ENCODE results near the gene STAT3.

GRCh38 chr17:42378359-42378958 is 9.8 kb downstream of the STAT3 start:
- TF ChIP-seq YY1 (IDR thresholded peaks at IDR 0.05; ENCODE audit: borderline replicate concordance in 1 of 3, control insufficient read depth in 1 of 3, extremely low read depth in 1 of 3, insufficient read depth in 3 of 3, insufficient read length in 1 of 3, insufficient replicate concordance in 2 of 3, low read depth in 1 of 3, low read length in 2 of 3) (no peak), MYC (IDR thresholded peaks at IDR 0.05; ENCODE audit: low read depth, low read length) (no peak), MYC (CRISPR knock-in tag; IDR thresholded peaks at IDR 0.05; ENCODE audit: borderline replicate concordance, low read depth) (no peak), BDP1 (IDR thresholded peaks at IDR 0.05; ENCODE audit: insufficient read depth, insufficient read length) (no peak), L3MBTL2 (IDR thresholded peaks at IDR 0.05) (no peak), MXI1 (IDR thresholded peaks at IDR 0.05; ENCODE audit: low read depth, low read length) (no peak)
